ENCODE data around the gene ARAP1.

DNA sequence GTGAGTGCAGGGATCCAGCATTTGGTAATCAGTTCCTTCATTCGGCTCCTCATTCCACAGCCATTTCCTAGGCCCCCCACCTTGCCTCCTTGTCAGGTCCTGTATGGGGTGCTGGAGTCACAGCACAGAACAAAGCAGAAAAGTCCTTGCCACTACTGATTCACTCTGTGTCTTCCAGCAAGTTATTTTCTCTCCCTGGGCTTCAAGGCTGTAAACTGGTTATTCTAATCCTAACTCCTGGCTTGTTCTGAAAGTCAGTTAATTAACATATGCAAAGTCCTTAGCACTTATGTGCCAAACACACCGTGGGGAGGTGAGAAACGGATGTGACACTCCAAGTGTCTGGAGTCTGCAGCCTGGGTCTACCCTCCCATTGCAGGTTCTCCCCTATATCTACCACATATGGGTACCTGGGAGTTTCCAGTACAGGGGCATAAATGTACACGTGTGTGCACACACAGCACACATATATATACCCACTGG, 47.4 kb downstream of the ARAP1 start:
- TF ChIP-seq, protein P1, sequence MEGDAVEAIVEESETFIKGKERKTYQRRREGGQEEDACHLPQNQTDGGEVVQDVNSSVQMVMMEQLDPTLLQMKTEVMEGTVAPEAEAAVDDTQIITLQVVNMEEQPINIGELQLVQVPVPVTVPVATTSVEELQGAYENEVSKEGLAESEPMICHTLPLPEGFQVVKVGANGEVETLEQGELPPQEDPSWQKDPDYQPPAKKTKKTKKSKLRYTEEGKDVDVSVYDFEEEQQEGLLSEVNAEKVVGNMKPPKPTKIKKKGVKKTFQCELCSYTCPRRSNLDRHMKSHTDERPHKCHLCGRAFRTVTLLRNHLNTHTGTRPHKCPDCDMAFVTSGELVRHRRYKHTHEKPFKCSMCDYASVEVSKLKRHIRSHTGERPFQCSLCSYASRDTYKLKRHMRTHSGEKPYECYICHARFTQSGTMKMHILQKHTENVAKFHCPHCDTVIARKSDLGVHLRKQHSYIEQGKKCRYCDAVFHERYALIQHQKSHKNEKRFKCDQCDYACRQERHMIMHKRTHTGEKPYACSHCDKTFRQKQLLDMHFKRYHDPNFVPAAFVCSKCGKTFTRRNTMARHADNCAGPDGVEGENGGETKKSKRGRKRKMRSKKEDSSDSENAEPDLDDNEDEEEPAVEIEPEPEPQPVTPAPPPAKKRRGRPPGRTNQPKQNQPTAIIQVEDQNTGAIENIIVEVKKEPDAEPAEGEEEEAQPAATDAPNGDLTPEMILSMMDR (IDR thresholded peaks at IDR 0.05; ENCODE audit: low read length), result no peak
- TF ChIP-seq EZH2phosphoT487 (IDR thresholded peaks at IDR 0.05; ENCODE audit: low read length) (no peak), EZH2 (optimal IDR thresholded peaks at IDR 0.05; ENCODE audit: low read depth, low read length) (no peak)
